GM23338 (cell line): Measurements from ENCODE around the gene AMIGO1. TPM values are rescaled to one million over a fixed set of nuclear protein-coding genes. Genes with fewer than 3 reads are reported as not detected.
A peak's percentile ranks its signal among the peaks of the same experiment; 100 is the strongest.

Source experiments
- ATAC-seq: fragments of 200-7000 bp; cut with Tn5 transposase; 3 replicates; pipeline ENCODE4 v1.9.1; 2020
- DNase-seq: peaks from one replicate; pipeline ENCODE4 v3.0.0-alpha.2; 2015; ENCODE audit warnings: low spot score
- H2AFZ ChIP-seq: fragments of 200-600 bp; sonication (generic); 2 replicates; pipeline ENCODE4 v1.8.0; 2016; ENCODE audit warnings: antibody characterized with exemption, mild to moderate bottlenecking, moderate library complexity
- H3F3A ChIP-seq: fragments of 200-600 bp; sonication (generic); replicated peaks from 2 replicates; pipeline ENCODE4 v1.8.0; 2017; ENCODE audit warnings: antibody characterized with exemption, mixed run types, low read depth
- H3K27ac ChIP-seq: fragments of 200-600 bp; sonication (generic); 2 replicates; pipeline ENCODE4 v1.6.1; 2016; ENCODE audit warnings: low read depth
- H3K27me3 ChIP-seq: fragments of 200-600 bp; sonication (generic); 2 replicates; pipeline ENCODE4 v1.8.0; 2016; ENCODE audit warnings: mild to moderate bottlenecking, mixed run types, moderate library complexity; ENCODE audit not compliant: insufficient read depth
- H3K36me3 ChIP-seq: fragments of 200-600 bp; sonication (generic); 2 replicates; pipeline ENCODE4 v1.8.0; 2016; ENCODE audit warnings: mild to moderate bottlenecking; ENCODE audit not compliant: insufficient read depth
- H3K4me1 ChIP-seq: fragments of 200-600 bp; sonication (generic); 2 replicates; pipeline ENCODE4 v1.8.0; 2016; ENCODE audit warnings: mild to moderate bottlenecking, moderate library complexity; ENCODE audit not compliant: insufficient read depth
- H3K4me2 ChIP-seq: fragments of 200-600 bp; sonication (generic); 2 replicates; pipeline ENCODE4 v1.7.1; 2017; ENCODE audit warnings: mixed run types
- H3K4me3 ChIP-seq: fragments of 200-600 bp; sonication (generic); 2 replicates; pipeline ENCODE4 v1.6.1; 2016; ENCODE audit warnings: mixed run types
- H3K79me2 ChIP-seq: fragments of 200-600 bp; sonication (generic); replicated peaks from 2 replicates; pipeline ENCODE4 v1.8.0; 2017; ENCODE audit warnings: mild to moderate bottlenecking; ENCODE audit not compliant: insufficient read depth
- H3K9me2 ChIP-seq: fragments of 200-600 bp; sonication (generic); 2 replicates; pipeline ENCODE4 v1.8.0; 2017; ENCODE audit not compliant: insufficient read depth
- H4K20me1 ChIP-seq: fragments of 200-600 bp; sonication (generic); replicated peaks from 2 replicates; pipeline ENCODE4 v1.8.0; 2017; ENCODE audit warnings: mild to moderate bottlenecking; ENCODE audit not compliant: insufficient read depth
- H3K27ac Mint-ChIP-seq: 2 replicates; pipeline ENCODE4 v1.8.0; 2020; ENCODE audit warnings: inconsistent platforms, mild to moderate bottlenecking, moderate library complexity, mixed read lengths
- H3K27me3 Mint-ChIP-seq: 3 replicates; pipeline ENCODE4 v1.8.0; 2022; ENCODE audit warnings: low read depth, mild to moderate bottlenecking, moderate library complexity, mixed read lengths, inconsistent platforms; ENCODE audit not compliant: insufficient read depth, poor library complexity
- H3K36me3 Mint-ChIP-seq: 3 replicates; pipeline ENCODE4 v1.8.0; 2021; ENCODE audit warnings: low read depth, mild to moderate bottlenecking, inconsistent platforms, moderate library complexity, mixed read lengths
- H3K4me1 Mint-ChIP-seq: 3 replicates; pipeline ENCODE4 v1.8.0; 2020; ENCODE audit warnings: mild to moderate bottlenecking, inconsistent platforms, mixed read lengths
- H3K4me3 Mint-ChIP-seq: 3 replicates; pipeline ENCODE4 v1.8.0; 2021; ENCODE audit warnings: moderate library complexity, mild to moderate bottlenecking, inconsistent platforms, mixed read lengths
- H3K9me3 Mint-ChIP-seq: 3 replicates; pipeline ENCODE4 v1.8.0; 2020; ENCODE audit warnings: moderate library complexity, mild to moderate bottlenecking, inconsistent platforms, mixed read lengths
- CREB1 ChIP-seq: fragments of 250-450 bp; sonication (Bioruptor Pico); IDR thresholded peaks from 2 replicates; pipeline ENCODE4 v1.5.0; 2020; ENCODE audit warnings: low read depth, mild to moderate bottlenecking, moderate library complexity
- ETS1 ChIP-seq: IDR thresholded peaks from 2 replicates; pipeline ENCODE4 v1.6.1; 2016; ENCODE audit warnings: antibody characterized with exemption
- EZH2phosphoT487 ChIP-seq: fragments of 200-600 bp; sonication (generic); IDR thresholded peaks from one replicate; pipeline ENCODE4 v1.8.1; 2018; ENCODE audit warnings: antibody characterized with exemption; ENCODE audit not compliant: unreplicated experiment
- JUNB ChIP-seq: IDR thresholded peaks from one replicate; pipeline ENCODE4 v1.6.1; 2016; ENCODE audit warnings: antibody characterized with exemption; ENCODE audit not compliant: unreplicated experiment
- NANOG ChIP-seq: IDR thresholded peaks from 2 replicates; pipeline ENCODE4 v1.6.1; 2016; ENCODE audit warnings: antibody characterized with exemption, borderline replicate concordance
- POLR2AphosphoS5 ChIP-seq: IDR thresholded peaks from 2 replicates; pipeline ENCODE4 v1.6.1; 2016; ENCODE audit warnings: antibody characterized with exemption, low read depth
- REST ChIP-seq: IDR thresholded peaks from one replicate; pipeline ENCODE4 v1.6.1; 2018; ENCODE audit warnings: antibody characterized with exemption; ENCODE audit not compliant: unreplicated experiment
- STAT1 ChIP-seq: IDR thresholded peaks from one replicate; pipeline ENCODE4 v1.6.1; 2016; ENCODE audit warnings: antibody characterized with exemption; ENCODE audit not compliant: unreplicated experiment
- ZNF114 ChIP-seq: fragments of 250-450 bp; sonication (Bioruptor Pico); IDR thresholded peaks from 2 replicates; pipeline ENCODE4 v1.5.0; 2020; ENCODE audit warnings: mild to moderate bottlenecking, moderate library complexity
- ZNF331 ChIP-seq: fragments of 250-450 bp; sonication (Bioruptor Pico); IDR thresholded peaks from 2 replicates; pipeline ENCODE4 v1.5.0; 2020; ENCODE audit warnings: low read depth, mild to moderate bottlenecking, moderate library complexity
- ZNF462 ChIP-seq: fragments of 250-450 bp; sonication (Bioruptor Pico); IDR thresholded peaks from 2 replicates; pipeline ENCODE4 v1.5.0; 2020; ENCODE audit warnings: mild to moderate bottlenecking, moderate library complexity
- polyA plus RNA-seq: library from polyadenylated mRNA; unstranded; fragments of >200 nt; fragmentation: Nextera tagmentation; extraction: Ambion mirVana; gene quantifications from 2 replicates; pipeline ENCODE4 v1.2.1, GENCODE V29; 2016
- total RNA-seq: library from RNA; depleted of rRNA; stranded (reverse); fragments of >200 nt; shearing (Covaris generic); gene quantifications from 2 replicates; pipeline ENCODE4 v1.2.3, GENCODE V29; 2014

AMIGO1 gene
- total and polyA plus RNA-seq, 2 experiments from 2014 or later, result 0.53 to 3.8 TPM

GRCh38 chr1:109531826-109532364, 22.4 kb upstream of the AMIGO1 start:
- DNase-seq (no peak), ATAC-seq (peak; percentile 4; the same call in 2 of the 3 replicates)
- H3K4me3 Mint-ChIP-seq, result no peak overlapping the region; the same call in 2 of the 3 replicates
- Histone ChIP-seq H3K4me1 (peaks cover 4% of the 10 kb centered on the region; the same call in 1 of the 2 replicates), H3K4me3 (peak overlapping the region; percentile 23; the same call in 1 of the 2 replicates), H3F3A (no peaks in the 10 kb centered on the region), H4K20me1 (no peaks in the 10 kb centered on the region), H3K27ac (no peak overlapping the region), H3K36me3 (no peaks in the 10 kb centered on the region), H3K4me2 (peak overlapping the region; percentile 78; the same call in 1 of the 2 replicates), H2AFZ (peak overlapping the region; percentile 99), H3K9me2 (no peaks in the 10 kb centered on the region), H3K79me2 (no peaks in the 10 kb centered on the region), H3K27me3 (no peaks in the 10 kb centered on the region)
- H3K9me3 Mint-ChIP-seq, result no peaks in the 10 kb centered on the region; the same call in 2 of the 3 replicates
- no peaks in the 10 kb centered on the region for H3K36me3 Mint-ChIP-seq
- no peak for TF ChIP-seq ETS1
- no peak for TF ChIP-seq ZNF331 (CRISPR knock-in tag)
- TF ChIP-seq POLR2AphosphoS5, result no peak
- no peak for TF ChIP-seq NANOG
- TF ChIP-seq REST, result no peak
- no peak for TF ChIP-seq JUNB
- no peak for TF ChIP-seq STAT1
- no peak for TF ChIP-seq ZNF114
- no peak for TF ChIP-seq EZH2phosphoT487
- no peak for TF ChIP-seq ZNF462
- no peak for TF ChIP-seq CREB1
- peaks cover 12% of the 10 kb centered on the region; the same call in 2 of the 3 replicates for H3K4me1 Mint-ChIP-seq
- peaks cover 13% of the 10 kb centered on the region for H3K27me3 Mint-ChIP-seq
- no peak overlapping the region for H3K27ac Mint-ChIP-seq
